GM18499 (cell line): ENCODE data around the gene LARP1B.
A peak's percentile ranks its signal among the peaks of the same experiment; 100 is the strongest.
"Not testable (repeated sequence)": the region's sequence is repeated elsewhere in the genome, so short reads cannot be mapped to it uniquely, and the experiment has no call there.

Source experiments
- ATAC-seq: cut with Tn5 transposase; IDR thresholded peaks from one replicate; pipeline ENCODE4 v1.9.1; 2021; ENCODE audit warnings: moderate number of reproducible peaks; ENCODE audit not compliant: insufficient read depth, unreplicated experiment

Gene LARP1B

DNA sequence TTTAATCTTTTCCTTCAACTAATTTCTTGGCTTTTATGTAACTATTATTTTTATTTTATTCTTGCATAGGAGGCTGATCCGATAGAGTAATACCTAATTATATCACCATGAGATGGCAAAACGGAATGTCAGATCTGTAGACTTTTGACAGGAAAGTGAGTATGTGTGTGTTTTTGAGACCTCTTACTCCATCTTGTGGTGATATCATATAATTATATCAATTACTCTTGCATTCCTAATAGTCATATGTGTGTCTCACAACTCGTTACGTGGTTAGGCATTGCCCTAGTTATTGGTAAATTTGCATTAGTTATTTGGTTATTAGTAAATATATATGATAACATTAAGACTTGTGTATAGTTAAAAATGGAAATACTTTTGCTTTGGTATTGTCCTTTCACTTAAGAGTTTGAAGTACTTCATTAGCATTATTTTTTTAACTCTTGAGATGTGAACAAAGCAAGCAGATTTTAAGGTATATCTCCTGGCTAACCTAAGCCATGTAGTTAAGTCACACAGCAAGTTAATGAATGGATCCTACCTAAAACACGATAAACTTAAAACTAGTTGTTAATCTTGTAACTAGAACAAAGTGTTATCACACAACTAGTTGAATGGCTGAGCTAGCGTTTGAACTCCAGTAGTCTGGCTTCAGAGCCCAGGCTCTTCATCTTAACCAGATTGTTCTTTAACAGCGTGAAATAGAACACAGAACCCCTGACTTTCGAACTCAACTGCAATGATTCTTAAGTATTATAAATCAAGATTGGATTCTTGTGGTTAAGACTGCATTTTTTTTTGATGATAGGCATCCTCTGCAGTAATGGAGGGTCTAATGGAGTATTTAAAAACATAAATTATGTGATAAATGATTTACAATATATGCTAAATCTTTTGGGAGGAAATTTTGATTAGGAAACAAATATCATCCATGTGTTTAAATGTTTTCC is 159.4 kb downstream of the LARP1B start:
- ATAC-seq: peak; percentile 65

DNA sequence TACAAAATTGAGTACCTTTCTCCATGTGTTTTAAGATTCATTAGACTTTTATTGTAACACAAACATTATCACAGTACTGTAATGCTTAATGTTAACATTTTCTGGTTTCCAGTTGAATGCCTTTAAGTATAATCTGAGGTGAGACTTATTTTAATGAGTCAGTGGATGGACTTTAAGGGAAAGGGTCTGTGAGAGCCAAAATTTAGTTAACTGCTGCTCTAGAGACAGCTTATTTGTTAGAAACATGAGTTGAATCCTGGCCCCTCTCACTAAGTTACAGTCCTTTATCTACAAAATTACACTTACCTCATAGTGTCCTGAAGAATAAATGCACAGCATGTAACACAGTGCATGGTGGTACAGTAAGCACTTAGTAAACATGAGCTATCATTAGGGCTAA is 160.5 kb downstream of the LARP1B start:
- ATAC-seq: no peak

DNA sequence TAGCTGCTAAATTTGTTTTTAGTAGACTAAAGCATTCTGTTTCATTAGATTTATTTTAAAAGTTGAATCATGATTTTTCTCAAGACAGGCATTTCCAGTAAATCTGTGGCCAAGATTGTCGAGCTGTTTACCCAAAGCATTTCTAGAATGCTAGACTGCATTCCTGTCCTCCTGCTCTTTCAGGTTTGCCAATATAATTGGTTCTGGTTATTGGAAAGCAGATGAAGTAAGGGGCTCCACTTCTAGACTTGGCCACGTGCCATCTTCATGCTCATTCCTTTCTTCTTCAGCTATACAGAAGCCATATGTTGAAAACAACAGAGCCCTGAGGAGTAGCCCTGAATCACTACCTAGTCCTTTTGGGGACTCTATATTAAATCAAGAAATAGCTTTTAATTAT is 164.0 kb downstream of the LARP1B start:
- no peak for ATAC-seq

DNA sequence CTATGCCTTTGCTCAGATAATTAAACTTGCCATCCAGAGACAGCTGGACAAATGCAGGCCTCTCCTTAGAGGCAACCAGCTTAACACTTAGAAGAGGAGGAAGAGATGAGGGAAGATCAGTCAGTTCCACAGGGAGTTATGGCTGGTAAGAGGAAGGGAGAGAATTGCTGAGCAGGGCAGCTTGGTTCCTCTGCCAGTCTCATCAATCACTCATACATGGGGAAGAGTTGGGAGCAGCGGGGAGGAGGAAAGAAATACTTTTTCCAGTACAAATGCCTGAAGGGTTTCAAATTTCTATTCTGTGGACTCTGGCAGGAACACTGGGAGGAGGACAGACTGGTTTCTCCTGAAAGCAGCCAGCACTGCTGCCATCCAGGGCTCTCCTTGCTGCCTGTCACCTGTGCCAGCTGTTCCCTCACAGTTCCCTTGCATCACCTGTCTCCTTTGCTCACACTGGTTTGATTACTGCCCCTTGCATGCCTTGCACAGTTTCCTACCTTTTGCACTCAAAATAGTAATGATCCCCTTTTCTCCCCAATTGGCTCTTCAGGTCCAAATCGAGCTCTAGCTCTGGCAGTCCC is 167.0 kb downstream of the LARP1B start:
- ATAC-seq: no peak

DNA sequence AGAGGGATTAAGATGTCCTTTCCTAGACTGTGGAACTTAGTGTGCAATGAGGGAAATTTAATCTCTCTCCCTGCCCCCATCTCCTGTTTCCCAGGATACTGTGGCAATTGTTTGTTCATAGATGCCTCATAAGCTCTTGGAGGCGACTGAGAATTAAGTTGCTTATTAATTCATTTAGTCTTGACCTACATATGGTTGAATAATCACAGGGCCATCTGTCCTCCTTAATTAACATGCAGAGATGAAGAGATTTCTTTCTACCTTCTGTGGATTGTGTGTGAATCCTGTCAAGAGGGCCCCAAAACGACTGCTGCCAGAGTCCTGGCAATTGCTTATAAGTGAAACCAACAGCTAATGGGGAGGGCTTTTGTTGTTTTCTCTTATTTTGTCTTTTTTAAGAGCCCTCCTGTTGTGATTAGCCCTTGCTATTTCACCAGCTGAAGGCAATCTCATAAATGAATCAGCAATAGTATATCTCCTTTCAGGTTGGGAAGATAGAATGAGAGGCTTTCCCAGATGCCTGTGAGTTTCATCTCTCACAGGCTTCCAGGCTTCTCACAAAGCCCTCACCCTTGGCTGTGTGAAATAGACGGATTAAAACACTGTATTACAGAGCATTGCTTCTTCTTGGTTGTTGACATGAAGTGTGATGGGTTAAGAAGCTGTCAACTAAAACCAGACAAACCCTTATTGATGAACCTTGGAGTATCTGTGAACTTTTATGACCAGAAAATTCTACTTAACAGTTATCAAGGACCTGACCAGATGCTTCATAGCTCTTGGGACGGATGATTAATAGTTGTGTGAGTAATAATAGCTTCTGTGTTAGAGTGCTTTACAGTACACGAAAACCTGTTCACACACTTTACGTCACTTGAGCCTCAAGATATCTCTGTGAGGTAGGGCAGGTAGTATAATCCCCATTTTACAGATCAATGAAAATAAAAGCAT is 168.0 kb downstream of the LARP1B start:
- no peak for ATAC-seq

DNA sequence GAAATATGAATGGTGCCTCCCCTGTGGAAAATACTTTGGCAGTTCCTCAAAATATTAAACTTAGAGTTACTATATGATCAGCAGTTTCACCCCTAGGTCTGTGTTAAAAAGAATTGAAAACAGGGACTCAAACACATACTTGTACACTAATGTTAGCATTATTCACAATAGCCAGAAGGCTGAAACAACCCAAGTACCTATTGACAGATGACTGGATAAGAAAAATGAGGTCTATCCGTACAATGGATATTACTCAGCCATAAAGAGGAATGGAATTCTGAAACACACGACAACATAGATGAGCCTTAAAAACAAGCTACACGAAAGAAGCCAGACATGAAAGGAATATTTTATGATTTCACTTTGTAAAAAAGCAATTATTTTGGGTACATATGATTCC is 171.6 kb downstream of the LARP1B start:
- ATAC-seq: no peak

DNA sequence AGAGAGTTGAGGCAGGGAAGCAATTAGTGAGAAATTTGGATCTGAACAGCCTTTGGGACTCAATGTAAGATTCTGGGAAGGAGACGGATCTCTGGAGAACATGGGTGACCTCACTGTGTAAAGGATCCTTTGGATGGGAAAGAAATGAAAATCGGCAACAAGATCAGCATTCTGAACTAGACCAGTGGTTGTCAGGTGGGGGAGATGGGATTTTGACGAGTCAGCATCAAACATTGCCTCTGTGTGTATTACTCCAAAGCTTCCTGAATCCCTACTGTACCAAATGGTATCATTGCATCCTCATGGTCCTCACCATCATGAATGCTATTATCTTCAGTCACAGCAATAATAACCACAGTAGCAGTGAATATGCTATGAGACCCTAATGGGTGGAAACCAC is 173.7 kb downstream of the LARP1B start:
- ATAC-seq: no peak

DNA sequence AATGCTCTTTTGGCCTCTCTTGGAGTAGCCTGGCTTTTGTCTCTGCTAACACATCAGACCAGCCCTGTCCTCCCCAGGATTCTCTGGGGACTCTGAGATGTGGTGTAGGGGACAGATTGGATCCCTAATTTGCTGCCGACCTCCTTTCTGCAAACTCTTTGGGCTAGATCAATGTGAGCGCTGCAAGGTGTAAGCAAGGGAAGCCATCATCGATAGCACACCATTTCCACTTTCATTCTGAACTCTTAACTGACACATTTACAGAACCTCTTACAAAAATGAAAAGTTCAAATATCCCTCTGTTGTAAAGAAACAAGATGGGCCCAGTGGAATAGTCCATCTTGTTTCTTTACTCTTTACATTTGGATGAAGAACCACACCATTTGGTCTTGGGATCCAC is 179.9 kb downstream of the LARP1B start:
- ATAC-seq: no peak

DNA sequence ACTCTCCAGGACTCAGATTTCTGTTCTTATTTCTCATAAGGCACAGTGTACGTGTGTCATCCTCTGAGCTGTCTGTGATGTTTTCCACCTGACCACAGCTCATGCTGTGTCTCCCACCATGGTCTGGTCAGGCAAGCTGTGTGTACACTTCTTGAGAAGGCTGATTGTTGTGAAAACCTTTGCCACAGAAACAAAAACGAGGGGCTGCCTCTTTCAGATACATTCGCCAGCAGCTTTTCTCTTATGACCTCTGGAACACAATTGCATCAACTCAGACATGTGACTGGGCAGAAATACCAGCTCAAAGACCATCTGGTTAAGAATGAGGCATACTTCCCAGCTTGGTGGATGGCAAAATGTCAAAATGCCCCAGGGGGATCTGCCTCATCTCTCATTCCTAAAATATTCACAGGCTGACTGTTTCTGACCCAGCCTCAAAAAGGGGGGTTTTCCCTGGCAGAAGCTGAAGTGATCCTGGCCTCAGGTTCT is 180.4 kb downstream of the LARP1B start:
- no peak for ATAC-seq

DNA sequence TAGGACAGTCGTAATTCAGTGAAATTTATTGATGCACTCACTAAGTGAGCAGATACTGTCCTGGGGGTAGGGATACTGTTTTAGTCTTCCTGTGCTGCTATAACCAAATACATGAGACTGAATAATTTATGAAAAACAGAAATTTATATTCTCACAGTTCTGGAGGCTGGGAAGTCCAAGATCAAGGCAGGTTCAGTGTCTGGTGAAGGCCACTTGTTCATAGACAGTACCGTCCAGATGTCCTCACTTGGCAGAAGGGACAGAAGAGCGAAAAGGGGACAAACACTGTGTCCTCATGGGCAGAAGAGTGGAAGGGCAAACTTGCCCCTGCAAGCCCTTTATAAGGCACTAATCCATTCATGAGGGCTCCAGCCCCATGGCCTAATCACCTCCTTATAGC is 180.9 kb downstream of the LARP1B start:
- no peak for ATAC-seq

DNA sequence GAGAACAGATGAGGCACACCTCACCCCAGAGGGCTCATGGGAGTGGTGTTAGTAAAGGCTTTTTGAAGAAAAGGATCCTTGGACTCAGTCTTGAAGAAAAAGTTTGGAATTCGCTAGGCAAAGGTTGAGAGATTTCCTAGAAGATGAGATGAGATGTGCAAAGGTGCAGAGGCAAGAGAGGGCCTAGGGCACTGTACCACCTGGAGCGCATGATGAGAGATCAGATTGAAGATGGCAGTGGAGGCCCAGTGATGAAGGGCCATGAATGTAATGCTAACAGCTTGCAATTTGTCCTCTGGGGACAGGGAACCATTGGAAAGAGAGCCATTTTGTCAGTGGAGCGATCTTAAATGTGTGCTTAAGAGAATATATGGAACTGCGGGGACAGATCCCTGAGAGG is 181.5 kb downstream of the LARP1B start:
- no peak for ATAC-seq

DNA sequence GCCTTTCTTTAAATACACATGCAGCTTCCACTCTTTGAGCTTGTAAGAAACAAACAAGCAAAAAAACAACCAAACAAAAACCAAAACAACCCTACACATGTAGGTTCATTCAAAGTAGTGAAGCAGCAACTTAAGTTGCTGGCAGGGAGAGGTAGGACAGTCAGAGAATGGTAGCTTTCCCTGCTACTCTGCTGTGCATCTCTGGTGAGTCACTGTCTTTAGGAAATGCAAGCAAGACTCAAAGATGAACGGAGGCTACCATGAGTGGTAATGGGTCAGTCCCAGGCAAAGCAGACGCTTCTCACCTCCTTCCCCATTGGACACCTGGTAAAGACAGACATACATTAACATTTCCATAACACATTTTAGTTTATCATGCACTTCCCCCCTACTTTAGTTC is 183.3 kb downstream of the LARP1B start:
- no peak for ATAC-seq

DNA sequence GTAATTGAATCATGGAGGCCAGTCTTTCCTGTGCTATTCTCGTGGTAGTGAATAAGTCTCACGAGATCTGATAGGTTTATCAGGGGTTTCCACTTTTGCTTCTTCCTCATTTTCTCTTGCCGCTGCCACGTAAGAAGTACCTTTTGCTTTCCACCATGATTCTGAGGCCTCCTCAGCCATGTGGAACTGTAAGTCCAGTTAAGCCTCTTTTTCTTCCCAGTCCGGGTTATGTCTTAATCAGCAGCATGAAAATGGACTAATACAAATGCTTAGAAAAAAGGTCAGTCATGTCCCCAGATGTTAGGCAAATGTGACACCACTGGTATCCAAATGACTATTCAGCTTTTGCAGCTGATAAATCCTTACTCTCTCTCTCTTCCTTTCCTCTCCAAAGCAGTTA is 184.3 kb downstream of the LARP1B start:
- not testable (repeated sequence) for ATAC-seq

DNA sequence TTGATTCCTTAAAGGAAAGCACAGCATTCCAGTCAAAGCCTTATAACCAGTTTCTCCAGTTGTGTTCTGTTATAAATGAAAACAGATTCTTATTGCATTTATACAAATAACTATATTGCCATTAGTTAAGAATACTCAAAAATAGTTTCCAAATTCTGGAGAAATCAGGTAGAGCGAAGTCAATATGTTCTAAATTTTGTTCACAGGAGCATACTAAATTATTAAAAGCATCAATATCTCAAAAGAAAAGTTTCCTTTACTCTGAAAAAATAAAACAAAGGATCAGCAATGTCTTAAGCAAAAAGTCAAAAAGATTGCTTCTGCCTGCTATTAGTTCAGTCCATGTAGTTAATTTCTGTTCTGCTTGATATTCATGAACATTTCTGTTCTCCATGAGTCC is 186.8 kb downstream of the LARP1B start:
- ATAC-seq: no peak

DNA sequence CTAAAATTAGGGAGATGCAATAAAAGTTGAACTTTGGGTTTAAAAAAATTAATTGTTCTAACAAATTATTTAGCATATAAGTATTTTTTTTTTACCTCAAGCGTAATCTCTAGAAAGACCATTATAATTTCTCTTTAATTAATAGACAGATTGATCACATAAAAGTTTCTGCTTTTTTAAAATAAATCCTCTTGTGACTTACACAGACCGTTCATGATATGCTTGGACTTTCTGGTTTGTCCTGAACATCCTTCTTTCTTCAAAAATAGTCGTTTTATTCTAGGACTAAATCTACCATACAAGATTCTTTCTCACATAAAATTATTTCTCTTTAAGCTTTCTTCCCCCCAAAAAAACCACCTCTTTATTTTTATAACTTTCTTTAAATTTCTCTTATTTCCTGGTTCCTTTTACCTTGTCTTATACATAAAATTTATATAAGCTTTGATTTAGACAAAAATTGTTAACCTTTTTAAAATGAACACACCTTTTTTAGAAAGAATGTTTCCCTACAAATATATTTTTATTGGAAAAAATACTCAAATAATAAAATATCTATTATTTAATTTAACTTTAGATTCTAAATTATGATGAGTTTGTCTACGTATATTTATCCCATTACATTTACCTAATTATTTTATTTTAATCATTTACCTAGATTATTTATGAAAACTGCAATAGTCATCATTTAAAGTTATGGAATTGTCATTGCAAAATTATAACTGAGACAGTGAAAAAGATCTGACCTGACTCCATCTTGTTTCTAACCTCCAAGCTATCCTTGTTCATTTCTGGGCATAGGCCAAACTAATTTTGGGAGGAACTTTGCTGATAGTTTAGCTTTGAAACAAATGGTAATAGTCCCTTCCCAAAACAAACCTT is 188.9 kb downstream of the LARP1B start:
- no peak for ATAC-seq

DNA sequence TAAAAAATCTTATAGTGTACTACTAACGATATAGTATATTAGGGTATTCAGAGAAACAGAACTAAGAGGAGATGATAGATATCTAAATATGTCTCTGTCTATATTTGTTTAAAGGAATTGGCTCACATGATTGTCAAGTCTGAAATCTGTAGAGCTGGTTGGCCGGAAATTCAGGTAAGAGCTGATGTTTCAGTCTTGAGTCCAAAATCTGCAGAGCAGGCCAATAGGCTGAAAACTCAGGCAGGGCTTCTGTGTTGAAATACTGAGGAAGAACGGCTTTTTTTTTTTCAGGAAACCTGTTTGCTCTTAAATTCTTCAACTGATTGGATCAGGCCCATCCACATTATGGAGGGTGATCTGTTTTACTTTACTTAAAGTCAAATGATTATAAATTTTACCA is 194.8 kb downstream of the LARP1B start:
- no peak for ATAC-seq

DNA sequence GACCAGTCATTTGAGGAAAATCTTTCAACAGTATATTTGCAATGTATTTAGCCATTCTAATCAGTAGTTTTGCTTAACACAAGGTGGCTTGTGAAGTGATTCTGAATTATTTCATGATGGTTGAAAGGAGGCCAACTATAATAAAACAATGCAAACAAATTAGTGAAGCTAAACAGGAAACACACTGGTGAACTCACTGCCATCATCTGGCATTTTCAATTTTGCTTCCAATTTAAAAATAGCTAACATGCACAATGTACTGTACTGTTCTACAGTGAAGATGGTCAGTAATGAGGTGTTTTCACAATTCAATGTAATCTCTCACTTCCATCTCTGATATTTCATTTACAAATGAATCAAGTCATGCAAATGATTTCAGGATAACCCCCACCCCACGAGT is 195.4 kb downstream of the LARP1B start:
- no peak for ATAC-seq

DNA sequence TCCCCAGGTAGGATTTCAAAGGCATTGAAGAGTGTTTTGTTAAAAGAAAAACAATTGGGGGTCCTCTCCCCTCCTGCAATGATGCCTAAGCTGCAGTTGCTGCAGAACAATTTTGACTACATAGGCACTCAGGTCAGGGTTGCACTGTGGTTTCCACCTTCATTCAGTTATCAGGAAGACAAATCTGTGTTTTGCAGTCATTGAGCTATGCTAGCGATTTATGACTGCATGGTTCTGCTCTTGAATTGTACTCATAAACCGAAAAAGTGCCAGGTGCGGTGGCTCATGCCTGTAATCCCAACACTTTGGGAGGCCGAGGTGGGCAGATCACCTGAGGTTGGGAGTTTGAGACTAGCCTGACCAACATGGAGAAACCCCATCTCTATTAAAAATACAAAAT is 197.1 kb downstream of the LARP1B start:
- not testable (repeated sequence) for ATAC-seq

DNA sequence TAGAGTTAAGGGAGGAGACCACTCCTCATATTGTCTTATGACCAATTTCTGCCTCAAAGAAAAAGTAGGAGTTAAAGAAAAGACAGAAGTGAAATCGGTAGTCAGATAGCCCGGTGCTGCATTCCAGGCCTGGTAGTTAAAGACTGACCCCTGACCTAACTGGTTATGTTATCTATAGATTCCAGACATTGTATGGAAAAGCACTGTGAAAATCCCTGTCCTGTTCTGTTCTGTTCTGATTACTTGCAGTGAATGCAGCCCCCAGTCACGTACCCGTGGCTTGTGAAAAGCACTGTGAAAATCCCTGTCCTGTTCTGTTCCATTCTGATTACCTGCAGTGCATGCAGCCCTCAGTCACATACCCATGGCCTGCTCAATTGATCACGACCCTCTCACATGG is 198.8 kb downstream of the LARP1B start:
- ATAC-seq: not testable (repeated sequence)
